Mammary epithelial cell (primary cell): ENCODE measurements around the gene MSX2.

Experiments used
- EZH2 ChIP-seq: IDR thresholded peaks from 2 replicates; pipeline ENCODE4 v1.6.1; 2012; ENCODE audit warnings: low read length, inconsistent platforms, borderline replicate concordance
- TF ChIP-seq, protein P1 (sequence below), 2 donors: IDR thresholded peaks in 1 of 2; conservative IDR thresholded peaks in 1 of 2; 2 replicates each; pipeline ENCODE4 v1.5.1; 2011 to 2012; ENCODE audit warnings: inconsistent platforms in 2 of 2, low read length in 2 of 2, mild to moderate bottlenecking in 2 of 2, control low read depth in 1 of 2, low read depth in 1 of 2; ENCODE audit not compliant: insufficient read depth in 1 of 2; ENCODE audit errors: extremely low read depth in 1 of 2

GRCh38 chr5:174680901-174681565, 43.3 kb upstream of the MSX2 start:
- TF ChIP-seq, protein P1, sequence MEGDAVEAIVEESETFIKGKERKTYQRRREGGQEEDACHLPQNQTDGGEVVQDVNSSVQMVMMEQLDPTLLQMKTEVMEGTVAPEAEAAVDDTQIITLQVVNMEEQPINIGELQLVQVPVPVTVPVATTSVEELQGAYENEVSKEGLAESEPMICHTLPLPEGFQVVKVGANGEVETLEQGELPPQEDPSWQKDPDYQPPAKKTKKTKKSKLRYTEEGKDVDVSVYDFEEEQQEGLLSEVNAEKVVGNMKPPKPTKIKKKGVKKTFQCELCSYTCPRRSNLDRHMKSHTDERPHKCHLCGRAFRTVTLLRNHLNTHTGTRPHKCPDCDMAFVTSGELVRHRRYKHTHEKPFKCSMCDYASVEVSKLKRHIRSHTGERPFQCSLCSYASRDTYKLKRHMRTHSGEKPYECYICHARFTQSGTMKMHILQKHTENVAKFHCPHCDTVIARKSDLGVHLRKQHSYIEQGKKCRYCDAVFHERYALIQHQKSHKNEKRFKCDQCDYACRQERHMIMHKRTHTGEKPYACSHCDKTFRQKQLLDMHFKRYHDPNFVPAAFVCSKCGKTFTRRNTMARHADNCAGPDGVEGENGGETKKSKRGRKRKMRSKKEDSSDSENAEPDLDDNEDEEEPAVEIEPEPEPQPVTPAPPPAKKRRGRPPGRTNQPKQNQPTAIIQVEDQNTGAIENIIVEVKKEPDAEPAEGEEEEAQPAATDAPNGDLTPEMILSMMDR (conservative IDR thresholded peaks at IDR 0.05 in 1 of 2, IDR thresholded peaks at IDR 0.05 in 1 of 2; ENCODE audit: extremely low read depth in 1 of 2, insufficient read depth in 1 of 2, low read depth in 1 of 2, low read length in 2 of 2), result no peak
- no peak for TF ChIP-seq EZH2
